SK-N-SH treated with all-trans-retinoic acid at 6 μM for 48 hours (cell line): Measurements from ENCODE around the gene AKAP13.

Experiments used
- ATAC-seq: fragments of 200-7000 bp; cut with Tn5 transposase; 3 replicates; pipeline ENCODE4 v1.9.1; 2020; ENCODE audit warnings: mild to moderate bottlenecking, moderate library complexity
- ARNTL ChIP-seq: fragments of 450-650 bp; formaldehyde crosslinking; IDR thresholded peaks from 2 replicates; pipeline ENCODE4 v1.5.0; 2020; ENCODE audit warnings: low read depth, mild to moderate bottlenecking, moderate library complexity, borderline replicate concordance
- CSDC2 ChIP-seq: fragments of 250-450 bp; sonication (Bioruptor Pico); IDR thresholded peaks from 2 replicates; pipeline ENCODE4 v1.5.0; 2020; ENCODE audit warnings: mild to moderate bottlenecking, moderate library complexity
- CSRNP3 ChIP-seq: fragments of 250-450 bp; sonication (Bioruptor Pico); IDR thresholded peaks from 2 replicates; pipeline ENCODE4 v1.5.1; 2021; ENCODE audit warnings: mild to moderate bottlenecking, moderate library complexity
- ESRRG ChIP-seq: fragments of 250-450 bp; sonication (Bioruptor Pico); IDR thresholded peaks from 2 replicates; pipeline ENCODE4 v1.6.1; 2021; ENCODE audit warnings: mild to moderate bottlenecking
- GLIS3 ChIP-seq: fragments of 250-450 bp; sonication (Bioruptor Pico); IDR thresholded peaks from 2 replicates; pipeline ENCODE4 v1.5.0; 2020; ENCODE audit warnings: mild to moderate bottlenecking, moderate library complexity
- ISL1 ChIP-seq: fragments of 250-450 bp; sonication (Bioruptor Pico); IDR thresholded peaks from 2 replicates; pipeline ENCODE4 v2.1.2; 2022; ENCODE audit warnings: mild to moderate bottlenecking, moderate library complexity
- PATZ1 ChIP-seq: fragments of 250-450 bp; sonication (Bioruptor Pico); IDR thresholded peaks from 2 replicates; pipeline ENCODE4 v1.8.0; 2020; ENCODE audit warnings: mild to moderate bottlenecking, moderate library complexity, borderline replicate concordance
- POU6F1 ChIP-seq: fragments of 250-450 bp; sonication (Bioruptor Pico); IDR thresholded peaks from 2 replicates; pipeline ENCODE4 v1.8.0; 2021; ENCODE audit warnings: low read depth, mild to moderate bottlenecking, moderate library complexity, borderline replicate concordance
- PPARA ChIP-seq: fragments of 250-450 bp; sonication (Bioruptor Pico); IDR thresholded peaks from 2 replicates; pipeline ENCODE4 v1.5.0; 2020; ENCODE audit warnings: mild to moderate bottlenecking, borderline replicate concordance
- RARB ChIP-seq: fragments of 250-450 bp; sonication (Bioruptor Pico); IDR thresholded peaks from 2 replicates; pipeline ENCODE4 v1.8.0; 2021; ENCODE audit warnings: mild to moderate bottlenecking, moderate library complexity
- SNAI2 ChIP-seq: fragments of 250-450 bp; sonication (Bioruptor Pico); IDR thresholded peaks from 2 replicates; pipeline ENCODE4 v1.5.0; 2020; ENCODE audit warnings: mild to moderate bottlenecking, moderate library complexity
- TCF4 ChIP-seq: fragments of 250-450 bp; sonication (Bioruptor Pico); IDR thresholded peaks from 2 replicates; pipeline ENCODE4 v1.8.0; 2021; ENCODE audit warnings: mild to moderate bottlenecking, moderate library complexity, borderline replicate concordance
- ZFP3 ChIP-seq: fragments of 250-450 bp; sonication (Bioruptor Pico); IDR thresholded peaks from 2 replicates; pipeline ENCODE4 v1.5.0; 2020; ENCODE audit warnings: mild to moderate bottlenecking, moderate library complexity
- ZFP30 ChIP-seq: fragments of 450-650 bp; formaldehyde crosslinking; IDR thresholded peaks from 2 replicates; pipeline ENCODE4 v1.5.0; 2022; ENCODE audit warnings: mild to moderate bottlenecking, moderate library complexity
- ZNF565 ChIP-seq: fragments of 450-650 bp; formaldehyde crosslinking; conservative IDR thresholded peaks from 2 replicates; pipeline ENCODE4 v1.5.0; 2020; ENCODE audit warnings: low read depth, mild to moderate bottlenecking, moderate library complexity
- ZNF70 ChIP-seq: fragments of 450-650 bp; formaldehyde crosslinking; IDR thresholded peaks from 2 replicates; pipeline ENCODE4 v1.5.0; 2020; ENCODE audit warnings: mild to moderate bottlenecking, moderate library complexity
- ZNF8 ChIP-seq: fragments of 450-650 bp; formaldehyde crosslinking; IDR thresholded peaks from 2 replicates; pipeline ENCODE4 v1.5.0; 2020; ENCODE audit warnings: mild to moderate bottlenecking, moderate library complexity
- TF ChIP-seq, protein P1 (sequence below): fragments of 250-450 bp; sonication (Bioruptor Pico); IDR thresholded peaks from 2 replicates; pipeline ENCODE4 v1.5.0; 2020; ENCODE audit warnings: mild to moderate bottlenecking, moderate library complexity
- TF ChIP-seq, protein P2 (sequence below): fragments of 250-450 bp; sonication (Bioruptor Pico); IDR thresholded peaks from 2 replicates; pipeline ENCODE4 v1.5.1; 2020; ENCODE audit warnings: low read depth, mild to moderate bottlenecking, moderate library complexity

Gene AKAP13

DNA sequence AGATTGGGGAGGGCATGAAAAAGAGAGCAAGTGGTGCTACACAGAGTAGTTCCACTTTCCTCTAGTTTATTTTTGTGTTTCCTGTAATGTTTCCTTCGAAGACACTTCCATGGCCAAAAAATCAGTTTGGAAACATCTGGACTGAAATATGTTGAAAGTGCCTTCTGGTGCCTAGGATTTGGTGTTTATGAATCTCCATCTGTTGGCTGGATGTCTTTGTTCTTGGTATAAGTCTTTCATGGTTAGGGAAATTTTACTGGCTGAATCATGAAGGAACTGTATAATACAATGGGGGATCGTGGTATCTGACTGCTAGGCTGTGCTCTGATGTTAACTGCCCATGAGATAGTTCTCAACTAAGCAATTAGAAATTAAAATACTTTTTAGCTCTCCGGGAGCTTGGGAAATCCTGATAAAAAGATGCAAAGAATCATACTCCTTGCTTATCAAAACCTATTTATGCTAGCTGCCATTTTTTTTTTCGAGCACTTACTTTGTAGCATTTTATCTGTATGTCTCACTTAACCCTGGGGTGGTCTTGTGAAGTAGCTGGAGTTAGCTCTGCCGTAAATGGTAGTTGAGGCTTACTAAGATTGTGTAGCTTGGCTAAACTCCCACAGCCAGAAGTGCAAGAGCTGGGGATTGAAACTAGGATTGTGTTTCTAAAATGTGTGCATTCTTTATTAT lies 21.9 kb downstream of the AKAP13 start:
- no peak for TF ChIP-seq PATZ1 (CRISPR knock-in tag)
- ATAC-seq = no peak

DNA sequence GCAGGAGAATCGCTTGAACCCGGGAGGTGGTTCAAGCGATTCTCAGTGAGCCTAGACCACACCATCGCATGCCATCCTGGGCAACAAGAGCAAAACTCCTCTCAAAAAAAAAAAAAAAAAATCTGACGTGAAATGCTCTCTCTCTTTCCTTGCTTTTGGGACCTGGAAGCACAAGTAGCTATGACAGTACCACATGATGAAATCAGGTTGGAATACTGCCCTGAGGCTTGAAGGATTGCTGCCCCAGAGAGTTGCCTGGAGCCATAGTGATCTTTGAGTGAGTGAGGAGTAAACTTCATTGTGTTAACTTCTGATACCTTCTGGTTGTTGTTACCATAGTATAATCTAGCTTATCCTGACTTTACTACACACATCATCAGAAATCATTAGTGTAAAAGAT lies 23.3 kb downstream of the AKAP13 start:
- ATAC-seq = no peak
- TF ChIP-seq ESRRG (CRISPR knock-in tag) = no peak
- no peak for TF ChIP-seq CSDC2 (CRISPR knock-in tag)
- TF ChIP-seq, protein P1, sequence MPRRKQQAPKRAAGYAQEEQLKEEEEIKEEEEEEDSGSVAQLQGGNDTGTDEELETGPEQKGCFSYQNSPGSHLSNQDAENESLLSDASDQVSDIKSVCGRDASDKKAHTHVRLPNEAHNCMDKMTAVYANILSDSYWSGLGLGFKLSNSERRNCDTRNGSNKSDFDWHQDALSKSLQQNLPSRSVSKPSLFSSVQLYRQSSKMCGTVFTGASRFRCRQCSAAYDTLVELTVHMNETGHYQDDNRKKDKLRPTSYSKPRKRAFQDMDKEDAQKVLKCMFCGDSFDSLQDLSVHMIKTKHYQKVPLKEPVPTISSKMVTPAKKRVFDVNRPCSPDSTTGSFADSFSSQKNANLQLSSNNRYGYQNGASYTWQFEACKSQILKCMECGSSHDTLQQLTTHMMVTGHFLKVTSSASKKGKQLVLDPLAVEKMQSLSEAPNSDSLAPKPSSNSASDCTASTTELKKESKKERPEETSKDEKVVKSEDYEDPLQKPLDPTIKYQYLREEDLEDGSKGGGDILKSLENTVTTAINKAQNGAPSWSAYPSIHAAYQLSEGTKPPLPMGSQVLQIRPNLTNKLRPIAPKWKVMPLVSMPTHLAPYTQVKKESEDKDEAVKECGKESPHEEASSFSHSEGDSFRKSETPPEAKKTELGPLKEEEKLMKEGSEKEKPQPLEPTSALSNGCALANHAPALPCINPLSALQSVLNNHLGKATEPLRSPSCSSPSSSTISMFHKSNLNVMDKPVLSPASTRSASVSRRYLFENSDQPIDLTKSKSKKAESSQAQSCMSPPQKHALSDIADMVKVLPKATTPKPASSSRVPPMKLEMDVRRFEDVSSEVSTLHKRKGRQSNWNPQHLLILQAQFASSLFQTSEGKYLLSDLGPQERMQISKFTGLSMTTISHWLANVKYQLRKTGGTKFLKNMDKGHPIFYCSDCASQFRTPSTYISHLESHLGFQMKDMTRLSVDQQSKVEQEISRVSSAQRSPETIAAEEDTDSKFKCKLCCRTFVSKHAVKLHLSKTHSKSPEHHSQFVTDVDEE (CRISPR knock-in tag) = no peak
- TF ChIP-seq TCF4 (CRISPR knock-in tag) = no peak
- TF ChIP-seq POU6F1 (CRISPR knock-in tag) = no peak
- no peak for TF ChIP-seq CSRNP3
- TF ChIP-seq SNAI2 (CRISPR knock-in tag) = no peak
- no peak for TF ChIP-seq ZNF8 (CRISPR knock-in tag)
- TF ChIP-seq RARB (CRISPR knock-in tag) = no peak
- TF ChIP-seq GLIS3 (CRISPR knock-in tag) = no peak
- no peak for TF ChIP-seq ZNF70 (CRISPR knock-in tag)
- TF ChIP-seq ZFP30 (CRISPR knock-in tag) = no peak
- no peak for TF ChIP-seq ZNF565
- TF ChIP-seq PATZ1 (CRISPR knock-in tag) = no peak
- TF ChIP-seq ZFP3 (CRISPR knock-in tag) = no peak
- TF ChIP-seq ARNTL (CRISPR knock-in tag) = no peak
- no peak for TF ChIP-seq PPARA
- no peak for TF ChIP-seq ISL1 (CRISPR knock-in tag)
- TF ChIP-seq, protein P2, sequence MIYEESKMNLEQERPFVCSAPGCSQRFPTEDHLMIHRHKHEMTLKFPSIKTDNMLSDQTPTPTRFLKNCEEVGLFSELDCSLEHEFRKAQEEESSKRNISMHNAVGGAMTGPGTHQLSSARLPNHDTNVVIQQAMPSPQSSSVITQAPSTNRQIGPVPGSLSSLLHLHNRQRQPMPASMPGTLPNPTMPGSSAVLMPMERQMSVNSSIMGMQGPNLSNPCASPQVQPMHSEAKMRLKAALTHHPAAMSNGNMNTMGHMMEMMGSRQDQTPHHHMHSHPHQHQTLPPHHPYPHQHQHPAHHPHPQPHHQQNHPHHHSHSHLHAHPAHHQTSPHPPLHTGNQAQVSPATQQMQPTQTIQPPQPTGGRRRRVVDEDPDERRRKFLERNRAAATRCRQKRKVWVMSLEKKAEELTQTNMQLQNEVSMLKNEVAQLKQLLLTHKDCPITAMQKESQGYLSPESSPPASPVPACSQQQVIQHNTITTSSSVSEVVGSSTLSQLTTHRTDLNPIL (CRISPR knock-in tag) = no peak
